ENCODE measurements around the gene AMFR. TPM values are rescaled to one million over a fixed set of nuclear protein-coding genes. Genes with fewer than 3 reads are reported as not detected.

Gene AMFR
- total RNA-seq, 4 donors from 2014 or later, result 126 to 215 (median 162) TPM

- ATAC-seq (ENCODE audit: low FRiP score), result no peak
- DNase-seq (ENCODE audit: low spot score), result no peak
Measured at GRCh38 chr16:56351481-56351880, 73.9 kb downstream of the AMFR start.

DNA sequence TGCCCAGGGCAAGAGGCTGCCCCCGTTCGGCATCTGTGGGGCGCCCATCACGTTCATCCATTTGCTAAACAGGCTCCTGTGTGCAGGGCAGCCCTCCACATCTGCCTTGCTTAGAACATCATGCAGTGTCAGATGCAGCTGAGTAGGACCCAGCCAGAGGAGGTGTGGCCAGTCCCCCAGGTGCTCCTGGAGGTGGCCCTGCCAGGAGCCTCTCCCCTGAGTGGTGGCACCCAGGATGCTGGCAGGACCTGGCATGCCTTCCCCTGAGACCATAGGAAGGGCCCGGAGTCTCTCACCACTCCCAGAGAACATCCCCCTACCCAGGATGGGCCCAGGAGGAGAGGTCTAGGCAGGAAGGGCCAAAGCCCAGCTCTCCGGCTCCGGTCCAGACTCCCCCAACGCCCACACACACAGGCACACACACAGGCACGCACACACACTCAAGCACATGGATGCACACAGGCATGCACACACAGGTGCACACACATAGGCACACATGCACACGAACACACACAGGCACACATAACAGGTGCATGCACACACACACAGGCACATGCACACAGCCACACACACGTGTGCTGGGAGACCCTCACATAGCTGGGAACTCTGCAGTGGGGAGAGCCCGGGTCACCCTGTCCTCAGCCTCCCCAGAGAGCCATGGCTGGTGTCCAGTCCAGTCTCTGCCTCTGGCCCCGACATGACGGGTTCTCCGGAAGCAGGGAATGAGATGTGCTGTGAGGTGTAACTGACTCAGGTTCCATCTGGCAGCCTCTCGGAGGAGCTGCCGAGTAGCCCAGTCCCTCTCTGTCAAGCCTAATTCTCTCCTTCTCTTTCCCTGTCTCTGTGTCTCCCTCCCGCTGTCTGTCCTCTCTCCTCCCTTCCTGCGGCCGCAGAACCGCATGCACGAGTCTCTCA is 74.6 kb downstream of the AMFR start:
- no peak for ATAC-seq (ENCODE audit: low FRiP score)
- no peak for TF ChIP-seq CTCF (IDR thresholded peaks at IDR 0.05)
- no peak for DNase-seq (ENCODE audit: low spot score)

More at GRCh38 chr16:56351481-56351880, 73.9 kb downstream of the AMFR start:
- no peak for TF ChIP-seq CTCF (IDR thresholded peaks at IDR 0.05)

DNA sequence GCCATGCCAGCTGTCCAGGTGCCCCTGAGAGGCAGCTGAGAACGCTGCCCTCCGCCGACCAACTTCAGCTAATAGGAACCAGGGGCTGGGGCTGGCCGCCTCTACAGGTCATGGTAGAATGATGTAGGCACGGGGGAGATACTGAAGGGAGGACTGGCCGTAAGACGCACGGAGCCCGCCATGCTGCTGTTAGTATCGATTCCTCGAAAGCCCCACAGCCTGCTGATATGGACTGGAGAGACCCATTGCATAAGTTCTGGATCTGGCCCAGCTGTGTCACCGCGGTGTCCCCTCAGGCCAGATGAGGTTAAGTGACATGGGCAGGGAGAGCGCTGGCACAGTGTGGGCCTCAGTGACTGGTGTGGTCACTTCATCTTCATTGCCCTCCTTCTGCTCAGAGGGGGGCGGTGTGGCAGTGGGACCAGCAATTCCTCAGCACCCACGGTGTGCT is 75.6 kb downstream of the AMFR start:
- TF ChIP-seq CTCF (IDR thresholded peaks at IDR 0.05), result no peak
- DNase-seq (ENCODE audit: low spot score) (no peak), ATAC-seq (ENCODE audit: low FRiP score) (no peak)

- no peak for ATAC-seq (ENCODE audit: low FRiP score)
- no peak for DNase-seq (ENCODE audit: low spot score)
- no peak for TF ChIP-seq CTCF (IDR thresholded peaks at IDR 0.05)
Measured at GRCh38 chr16:56349086-56349415, 76.3 kb downstream of the AMFR start.

DNA sequence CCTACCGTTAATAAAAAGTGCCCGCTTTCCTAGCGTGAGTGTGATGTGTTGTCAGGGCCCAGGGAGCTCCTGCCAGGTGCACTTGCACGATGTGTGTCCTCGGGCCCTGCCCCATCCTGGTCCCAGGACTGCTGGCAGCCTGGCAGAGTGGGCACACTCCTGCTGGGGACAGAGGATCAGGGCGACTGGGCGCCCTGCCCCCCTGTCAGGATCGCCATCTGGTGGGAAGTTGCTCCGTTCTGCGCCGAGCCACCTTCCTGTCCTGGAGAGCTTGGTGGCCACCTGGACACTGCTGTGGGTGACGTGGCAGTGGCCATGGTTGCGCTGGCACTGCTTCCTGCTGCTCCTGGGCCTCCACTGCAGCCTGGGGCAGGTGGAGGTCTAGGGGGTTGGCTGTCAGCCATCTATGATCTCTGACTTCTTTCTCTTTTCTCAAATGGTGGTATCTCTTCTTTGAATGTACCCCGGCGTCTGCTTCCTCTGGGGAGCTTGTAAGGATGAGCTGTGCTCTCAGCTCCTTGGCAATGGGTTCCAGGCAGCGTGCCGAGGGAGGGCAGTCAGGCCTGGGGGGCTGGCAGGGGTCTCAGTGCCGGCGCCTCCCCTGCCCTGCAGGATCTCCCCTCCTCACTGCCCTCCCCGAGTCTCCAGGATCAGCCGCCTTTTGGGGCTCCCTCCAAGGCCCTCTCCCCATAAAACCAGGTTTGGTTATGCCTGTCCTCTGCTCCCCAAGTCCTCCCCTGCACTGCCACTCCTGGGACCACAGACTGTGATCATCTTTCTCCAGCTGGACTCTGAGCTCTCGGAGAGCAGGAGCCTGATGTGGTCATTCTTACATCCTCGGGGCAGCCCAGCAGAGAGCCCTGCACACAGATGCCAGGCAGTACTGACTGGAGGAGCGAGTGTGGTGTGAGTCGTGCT is 76.9 kb downstream of the AMFR start:
- no peak for DNase-seq (ENCODE audit: low spot score)
- ATAC-seq (ENCODE audit: low FRiP score), result no peak
- no peak for TF ChIP-seq CTCF (IDR thresholded peaks at IDR 0.05)

DNA sequence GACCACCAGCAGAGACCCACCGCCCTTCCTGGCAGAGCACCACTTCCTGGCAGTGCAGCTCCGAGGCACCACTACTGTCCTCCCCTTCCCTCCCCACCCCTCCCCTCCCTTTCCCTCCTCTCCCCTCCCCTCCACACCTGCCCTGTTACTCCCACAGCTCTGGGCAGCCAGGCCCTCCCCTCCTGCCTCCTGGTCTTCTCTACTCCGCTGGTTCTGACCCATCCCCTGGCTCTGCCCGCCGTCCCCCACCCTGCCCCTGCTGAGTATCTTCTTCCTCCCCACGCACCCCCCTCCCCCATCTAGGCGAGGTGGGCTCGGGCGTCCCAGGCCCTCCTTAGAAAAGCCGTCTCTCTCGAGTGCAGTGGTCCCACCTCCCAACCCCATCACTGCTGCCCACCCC is 77.7 kb downstream of the AMFR start:
- ATAC-seq (ENCODE audit: low FRiP score) (no peak), DNase-seq (ENCODE audit: low spot score) (no peak)
- no peak for TF ChIP-seq CTCF (IDR thresholded peaks at IDR 0.05)
